ENCODE measurements around the gene SYT12.

DNA sequence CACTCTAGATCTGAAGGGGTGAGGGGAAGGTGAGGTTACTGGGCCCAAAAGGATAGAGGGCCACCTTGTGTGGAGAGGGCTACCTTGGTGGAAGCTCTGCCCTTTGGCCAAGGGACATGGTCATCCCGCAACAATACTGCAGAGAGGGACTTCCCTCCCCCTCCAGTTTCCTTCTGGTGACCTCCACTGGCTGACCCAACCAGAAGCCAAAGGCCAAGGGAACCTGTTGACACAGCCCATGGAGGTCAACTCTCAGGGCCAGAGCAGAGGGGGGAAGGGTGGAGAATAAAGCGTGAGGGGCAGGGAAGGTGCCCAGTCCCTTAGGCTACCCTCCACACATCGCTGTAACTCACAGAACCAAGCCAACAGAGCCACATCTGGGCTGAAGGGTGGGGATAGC, 18.7 kb downstream of the SYT12 start:
- TF ChIP-seq, protein P1, sequence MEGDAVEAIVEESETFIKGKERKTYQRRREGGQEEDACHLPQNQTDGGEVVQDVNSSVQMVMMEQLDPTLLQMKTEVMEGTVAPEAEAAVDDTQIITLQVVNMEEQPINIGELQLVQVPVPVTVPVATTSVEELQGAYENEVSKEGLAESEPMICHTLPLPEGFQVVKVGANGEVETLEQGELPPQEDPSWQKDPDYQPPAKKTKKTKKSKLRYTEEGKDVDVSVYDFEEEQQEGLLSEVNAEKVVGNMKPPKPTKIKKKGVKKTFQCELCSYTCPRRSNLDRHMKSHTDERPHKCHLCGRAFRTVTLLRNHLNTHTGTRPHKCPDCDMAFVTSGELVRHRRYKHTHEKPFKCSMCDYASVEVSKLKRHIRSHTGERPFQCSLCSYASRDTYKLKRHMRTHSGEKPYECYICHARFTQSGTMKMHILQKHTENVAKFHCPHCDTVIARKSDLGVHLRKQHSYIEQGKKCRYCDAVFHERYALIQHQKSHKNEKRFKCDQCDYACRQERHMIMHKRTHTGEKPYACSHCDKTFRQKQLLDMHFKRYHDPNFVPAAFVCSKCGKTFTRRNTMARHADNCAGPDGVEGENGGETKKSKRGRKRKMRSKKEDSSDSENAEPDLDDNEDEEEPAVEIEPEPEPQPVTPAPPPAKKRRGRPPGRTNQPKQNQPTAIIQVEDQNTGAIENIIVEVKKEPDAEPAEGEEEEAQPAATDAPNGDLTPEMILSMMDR (IDR thresholded peaks at IDR 0.05): no peak
- no peak for TF ChIP-seq POLR2A (IDR thresholded peaks at IDR 0.05)
